ENCODE measurements around the gene KLHL21. TPM values are rescaled to one million over a fixed set of nuclear protein-coding genes. Genes with fewer than 3 reads are reported as not detected.

Gene KLHL21
- total RNA-seq, 2 donors from 2014 or later = 142 to 156 TPM

DNA sequence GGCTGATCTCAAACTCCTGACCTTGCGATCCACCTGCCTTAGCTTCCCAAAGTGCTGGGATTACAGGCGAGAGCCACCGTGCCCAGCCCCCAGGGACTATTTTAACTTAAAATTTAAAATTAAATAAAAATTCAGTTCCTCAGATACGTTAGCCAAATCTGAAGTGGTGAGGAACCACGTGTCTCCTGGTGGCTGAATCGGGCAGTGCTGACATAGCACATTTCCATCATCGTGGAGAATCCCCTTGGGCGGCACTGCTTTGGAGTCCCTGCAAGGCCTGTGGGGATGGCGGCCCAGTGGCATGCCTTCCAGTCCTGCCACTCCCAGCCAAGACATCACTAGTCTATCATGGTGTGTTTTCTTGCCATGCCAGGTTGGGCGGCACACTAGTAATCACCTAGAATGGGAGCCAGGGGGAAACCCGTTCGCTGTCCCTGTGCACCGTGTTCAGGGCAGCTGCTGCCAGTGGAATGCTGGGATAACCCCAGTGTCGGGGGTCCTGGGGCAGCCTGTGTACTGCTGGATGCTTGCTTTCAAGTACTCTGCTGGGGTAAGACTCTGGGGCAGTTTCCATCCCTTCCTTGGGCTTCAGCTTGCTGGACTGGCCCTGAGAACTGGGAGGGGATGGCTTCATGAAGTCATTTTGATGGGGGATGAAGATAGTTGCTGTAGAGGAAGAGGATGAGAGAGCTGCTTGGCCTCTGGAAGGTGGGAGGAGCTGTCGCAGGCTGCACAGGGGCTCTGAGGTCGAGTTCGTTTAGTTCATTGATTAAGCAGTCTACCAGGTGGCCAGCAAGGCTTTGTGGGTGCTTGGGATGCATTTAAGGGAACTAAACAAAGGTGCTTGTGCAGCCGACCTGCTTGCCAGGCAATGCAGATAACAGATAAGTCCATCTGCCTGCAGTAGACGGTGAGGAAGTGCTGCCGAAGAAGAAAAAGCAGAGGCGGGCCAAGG is 18.3 kb downstream of the KLHL21 start:
- Histone ChIP-seq H3K4me1 (ENCODE audit: control insufficient read depth in 1 of 2, low read depth in 2 of 2) (peaks cover 27 to 57% of the 10 kb centered on the region in 2 donors), H3K27ac (no peak overlapping the region), H3K9me3 (no peaks in the 10 kb centered on the region), H3K36me3 (peaks cover 15% of the 10 kb centered on the region), H3K27me3 (replicated peaks; ENCODE audit: insufficient read depth) (no peaks in the 10 kb centered on the region), H3K4me3 (no peak overlapping the region)
- ATAC-seq (ENCODE audit: insufficient number of reproducible peaks, low FRiP score, low read depth) (no peak), DNase-seq (ENCODE audit: low spot score) (no peak)
- TF ChIP-seq, protein P1, sequence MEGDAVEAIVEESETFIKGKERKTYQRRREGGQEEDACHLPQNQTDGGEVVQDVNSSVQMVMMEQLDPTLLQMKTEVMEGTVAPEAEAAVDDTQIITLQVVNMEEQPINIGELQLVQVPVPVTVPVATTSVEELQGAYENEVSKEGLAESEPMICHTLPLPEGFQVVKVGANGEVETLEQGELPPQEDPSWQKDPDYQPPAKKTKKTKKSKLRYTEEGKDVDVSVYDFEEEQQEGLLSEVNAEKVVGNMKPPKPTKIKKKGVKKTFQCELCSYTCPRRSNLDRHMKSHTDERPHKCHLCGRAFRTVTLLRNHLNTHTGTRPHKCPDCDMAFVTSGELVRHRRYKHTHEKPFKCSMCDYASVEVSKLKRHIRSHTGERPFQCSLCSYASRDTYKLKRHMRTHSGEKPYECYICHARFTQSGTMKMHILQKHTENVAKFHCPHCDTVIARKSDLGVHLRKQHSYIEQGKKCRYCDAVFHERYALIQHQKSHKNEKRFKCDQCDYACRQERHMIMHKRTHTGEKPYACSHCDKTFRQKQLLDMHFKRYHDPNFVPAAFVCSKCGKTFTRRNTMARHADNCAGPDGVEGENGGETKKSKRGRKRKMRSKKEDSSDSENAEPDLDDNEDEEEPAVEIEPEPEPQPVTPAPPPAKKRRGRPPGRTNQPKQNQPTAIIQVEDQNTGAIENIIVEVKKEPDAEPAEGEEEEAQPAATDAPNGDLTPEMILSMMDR (IDR thresholded peaks at IDR 0.05) = peak; percentile 38

- H3K9me3 ChIP-seq = no peaks in the 10 kb centered on the region
- H3K36me3 ChIP-seq = no peaks in the 10 kb centered on the region
- no peak overlapping the region for H3K4me3 ChIP-seq
- ATAC-seq (ENCODE audit: insufficient number of reproducible peaks, low FRiP score, low read depth) (no peak), DNase-seq (ENCODE audit: low spot score) (no peak)
- peak overlapping the region in 1 of 2 donors; percentile 10 for H3K27ac ChIP-seq
- peaks cover 19 to 44% of the 10 kb centered on the region in 2 donors for H3K4me1 ChIP-seq (ENCODE audit: control insufficient read depth in 1 of 2, low read depth in 2 of 2)
- TF ChIP-seq, protein P1 (IDR thresholded peaks at IDR 0.05) = no peak
- H3K27me3 ChIP-seq (replicated peaks; ENCODE audit: insufficient read depth) = no peaks in the 10 kb centered on the region
These were observed 20.3 kb downstream of the KLHL21 start for GRCh38 chr1:6582370-6582769.

DNA sequence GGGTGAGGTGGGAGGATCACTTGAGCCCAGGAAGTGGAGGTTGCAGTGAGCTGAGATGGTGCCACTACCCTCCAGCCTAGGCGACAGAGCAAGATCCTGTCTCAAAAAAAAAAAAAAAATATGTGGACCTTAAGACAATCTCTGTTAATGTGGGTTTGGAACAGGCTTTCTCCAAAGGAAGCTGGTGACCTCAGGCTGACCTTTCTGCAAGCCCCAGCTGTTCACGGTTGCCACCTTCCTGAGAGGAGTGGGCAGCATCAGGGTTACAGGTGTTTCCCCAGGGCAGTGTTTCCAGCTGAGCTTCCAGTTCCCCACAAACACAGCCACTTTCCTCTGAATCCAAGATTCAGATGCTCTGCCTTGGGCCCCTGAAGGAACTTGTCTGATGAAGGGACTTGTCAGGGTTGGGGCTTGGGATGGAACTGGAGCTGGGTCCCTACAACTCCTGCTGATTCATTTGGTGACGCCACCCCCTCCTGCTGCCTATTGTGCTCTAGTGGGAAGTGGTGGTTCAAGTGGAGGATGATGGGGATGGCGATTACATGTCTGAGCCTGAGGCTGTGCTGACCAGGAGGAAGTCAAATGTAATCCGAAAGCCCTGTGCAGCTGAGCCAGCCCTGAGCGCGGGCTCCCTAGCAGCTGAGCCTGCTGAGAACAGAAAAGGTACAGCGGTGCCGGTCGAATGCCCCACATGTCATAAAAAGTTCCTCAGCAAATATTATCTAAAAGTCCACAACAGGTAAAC is 20.9 kb downstream of the KLHL21 start:
- DNase-seq (ENCODE audit: low spot score) (no peak), ATAC-seq (ENCODE audit: insufficient number of reproducible peaks, low FRiP score, low read depth) (no peak)
- H3K27me3 ChIP-seq (replicated peaks; ENCODE audit: insufficient read depth) = no peaks in the 10 kb centered on the region
- no peaks in the 10 kb centered on the region for H3K9me3 ChIP-seq
- no peak overlapping the region for H3K4me3 ChIP-seq
- H3K36me3 ChIP-seq = no peaks in the 10 kb centered on the region
- H3K4me1 ChIP-seq (ENCODE audit: control insufficient read depth in 1 of 2, low read depth in 2 of 2) = peaks cover 17 to 38% of the 10 kb centered on the region in 2 donors
- TF ChIP-seq, protein P1 (IDR thresholded peaks at IDR 0.05) = no peak
- peak overlapping the region in 1 of 2 donors; percentile 93 for H3K27ac ChIP-seq

DNA sequence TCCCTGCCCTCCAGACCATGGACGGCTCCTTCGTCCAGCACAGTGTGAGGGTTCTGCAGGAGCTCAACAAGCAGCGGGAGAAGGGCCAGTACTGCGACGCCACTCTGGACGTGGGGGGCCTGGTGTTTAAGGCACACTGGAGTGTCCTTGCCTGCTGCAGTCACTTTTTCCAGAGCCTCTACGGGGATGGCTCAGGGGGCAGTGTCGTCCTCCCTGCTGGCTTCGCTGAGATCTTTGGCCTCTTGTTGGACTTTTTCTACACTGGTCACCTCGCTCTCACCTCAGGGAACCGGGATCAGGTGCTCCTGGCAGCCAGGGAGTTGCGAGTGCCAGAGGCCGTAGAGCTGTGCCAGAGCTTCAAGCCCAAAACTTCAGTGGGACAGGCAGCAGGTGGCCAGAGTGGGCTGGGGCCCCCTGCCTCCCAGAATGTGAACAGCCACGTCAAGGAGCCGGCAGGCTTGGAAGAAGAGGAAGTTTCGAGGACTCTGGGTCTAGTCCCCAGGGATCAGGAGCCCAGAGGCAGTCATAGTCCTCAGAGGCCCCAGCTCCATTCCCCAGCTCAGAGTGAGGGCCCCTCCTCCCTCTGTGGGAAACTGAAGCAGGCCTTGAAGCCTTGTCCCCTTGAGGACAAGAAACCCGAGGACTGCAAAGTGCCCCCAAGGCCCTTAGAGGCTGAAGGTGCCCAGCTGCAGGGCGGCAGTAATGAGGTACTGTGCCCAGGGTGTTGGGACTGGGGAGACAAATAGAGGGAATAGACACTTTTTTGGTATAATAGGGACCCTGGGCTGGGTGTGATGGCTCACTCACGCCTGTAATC is 21.9 kb downstream of the KLHL21 start:
- ATAC-seq (ENCODE audit: insufficient number of reproducible peaks, low FRiP score, low read depth) (no peak), DNase-seq (ENCODE audit: low spot score) (no peak)
- Histone ChIP-seq H3K36me3 (no peaks in the 10 kb centered on the region), H3K9me3 (no peaks in the 10 kb centered on the region), H3K27me3 (replicated peaks; ENCODE audit: insufficient read depth) (no peaks in the 10 kb centered on the region), H3K4me1 (ENCODE audit: control insufficient read depth in 1 of 2, low read depth in 2 of 2) (peaks cover 16 to 34% of the 10 kb centered on the region in 2 donors), H3K4me3 (peak overlapping the region; percentile 93), H3K27ac (peak overlapping the region; percentile 91 to 93)
- TF ChIP-seq, protein P1 (IDR thresholded peaks at IDR 0.05) = no peak
